H1 (cell line): Measurements from ENCODE around the gene ZNF566. TPM values are rescaled to one million over a fixed set of nuclear protein-coding genes. Genes with fewer than 3 reads are reported as not detected.

Experiments used
- KDM1A ChIP-seq: fragments of 200-600, 300-600 bp; sonication (generic); IDR thresholded peaks from 2 replicates; pipeline ENCODE4 v1.7.1; 2016; ENCODE audit warnings: mild to moderate bottlenecking, low read length, borderline replicate concordance
- polyA plus RNA-seq, 7 experiments: library from polyadenylated mRNA; depleted of rRNA in 3 of 7; stranded (reverse) in 5 of 7; unstranded in 2 of 7; fragments of >200 nt in 5 of 7; fragments of 200-250 nt in 2 of 7; gene quantifications; 1 replicate in 5 of 7; 2 replicates in 1 of 7; 4 replicates in 1 of 7; pipeline versions ENCODE4 v1.2.1 to v1.2.3, GENCODE V29; 2011 to 2013; ENCODE audit warnings: missing spikeins in 2 of 7, mixed read lengths in 2 of 7
- total RNA-seq: library from RNA; stranded (reverse); fragmentation: NEBNext Ultra II Directional; extraction: Animal tissue kit (Norgen Biotek cat#: 25700); gene quantifications from 2 replicates; pipeline ENCODE4 v1.2.1, GENCODE V29; 2021

ZNF566 gene
- total and polyA plus RNA-seq, 2 of the 8 experiments (the other 6 are each of a cell fraction or from before 2014, with no cell fraction given) = 6.9 to 16.6 TPM

GRCh38 chr19:36421749-36422481 lies 67.4 kb downstream of the ZNF566 start (continued):
- TF ChIP-seq KDM1A = no peak
